Activated T-cell treated with anti-CD3 and anti-CD28 coated beads, Interleukin-2, amount 50 U/mL, for 24 hours (primary cell): Measurements from ENCODE around the gene MIDN.

Experiments used
- DNase-seq: peaks from one replicate; pipeline ENCODE4 v3.0.0-alpha.2; 2020
- H3K27ac Mint-ChIP-seq: 2 replicates; pipeline ENCODE4 v1.8.0; 2020; ENCODE audit warnings: mild to moderate bottlenecking, mixed read lengths
- H3K27me3 Mint-ChIP-seq: 2 replicates; pipeline ENCODE4 v1.8.0; 2020; ENCODE audit warnings: mixed read lengths
- H3K36me3 Mint-ChIP-seq: 2 replicates; pipeline ENCODE4 v1.8.0; 2020; ENCODE audit warnings: low read depth, mixed read lengths
- H3K4me1 Mint-ChIP-seq: 2 replicates; pipeline ENCODE4 v1.8.0; 2020; ENCODE audit warnings: low read depth, mixed read lengths
- H3K4me3 Mint-ChIP-seq: 2 replicates; pipeline ENCODE4 v1.8.0; 2020; ENCODE audit warnings: mild to moderate bottlenecking, moderate library complexity, mixed read lengths
- H3K9me3 Mint-ChIP-seq: 2 replicates; pipeline ENCODE4 v1.8.0; 2020; ENCODE audit warnings: mixed read lengths

MIDN gene

DNA sequence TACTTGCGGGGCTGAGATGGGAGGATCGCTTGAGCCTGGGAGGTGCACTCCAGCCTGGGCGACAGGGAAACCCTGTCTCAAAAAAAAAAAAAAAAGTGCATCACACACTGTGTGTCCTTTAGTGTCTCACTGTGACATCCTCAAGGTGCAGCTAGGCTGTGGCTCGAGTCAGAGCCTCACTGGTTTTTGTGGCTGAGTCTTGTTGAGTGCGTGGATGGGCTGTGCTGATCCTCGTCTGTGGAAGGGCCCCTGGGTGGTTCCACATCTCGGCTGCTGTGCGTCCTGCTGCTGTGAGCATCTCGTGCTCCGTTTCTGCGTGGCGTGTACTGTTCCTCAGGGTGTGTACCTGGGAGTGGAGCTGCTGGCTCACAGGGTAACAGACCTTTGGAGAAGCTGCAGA is 31.6 kb upstream of the MIDN start:
- H3K27ac Mint-ChIP-seq: peak overlapping the region; percentile 44
- H3K27me3 Mint-ChIP-seq: no peaks in the 10 kb centered on the region
- peaks cover 40% of the 10 kb centered on the region for H3K36me3 Mint-ChIP-seq
- peaks cover 22% of the 10 kb centered on the region for H3K4me1 Mint-ChIP-seq
- DNase-seq: no peak
- H3K4me3 Mint-ChIP-seq: no peak overlapping the region
- no peaks in the 10 kb centered on the region for H3K9me3 Mint-ChIP-seq

DNA sequence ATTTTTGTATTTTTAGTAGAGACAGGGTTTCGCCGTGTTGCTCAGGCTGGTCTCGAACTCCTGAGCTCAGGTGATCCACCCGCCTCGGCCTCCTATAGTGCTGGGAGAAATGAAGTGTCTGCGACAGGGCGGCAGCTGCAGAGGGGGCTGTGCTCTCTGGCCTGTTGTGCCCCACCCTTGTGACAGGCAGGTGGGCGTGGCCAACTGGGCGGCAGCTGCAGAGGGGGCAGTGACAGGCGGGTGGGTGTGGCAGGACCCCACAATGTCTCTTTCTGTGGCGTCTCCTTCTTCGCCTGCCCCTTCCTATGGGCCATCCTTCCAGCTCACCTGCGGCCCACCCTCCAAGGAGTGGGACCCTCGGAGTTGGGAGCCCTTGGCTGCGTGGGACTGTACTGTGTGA is 31.0 kb upstream of the MIDN start:
- Mint-ChIP-seq H3K4me3 (no peak overlapping the region), H3K9me3 (no peaks in the 10 kb centered on the region), H3K36me3 (peaks cover 39% of the 10 kb centered on the region), H3K4me1 (peaks cover 22% of the 10 kb centered on the region), H3K27me3 (no peaks in the 10 kb centered on the region), H3K27ac (peak overlapping the region; percentile 40)
- DNase-seq: no peak

DNA sequence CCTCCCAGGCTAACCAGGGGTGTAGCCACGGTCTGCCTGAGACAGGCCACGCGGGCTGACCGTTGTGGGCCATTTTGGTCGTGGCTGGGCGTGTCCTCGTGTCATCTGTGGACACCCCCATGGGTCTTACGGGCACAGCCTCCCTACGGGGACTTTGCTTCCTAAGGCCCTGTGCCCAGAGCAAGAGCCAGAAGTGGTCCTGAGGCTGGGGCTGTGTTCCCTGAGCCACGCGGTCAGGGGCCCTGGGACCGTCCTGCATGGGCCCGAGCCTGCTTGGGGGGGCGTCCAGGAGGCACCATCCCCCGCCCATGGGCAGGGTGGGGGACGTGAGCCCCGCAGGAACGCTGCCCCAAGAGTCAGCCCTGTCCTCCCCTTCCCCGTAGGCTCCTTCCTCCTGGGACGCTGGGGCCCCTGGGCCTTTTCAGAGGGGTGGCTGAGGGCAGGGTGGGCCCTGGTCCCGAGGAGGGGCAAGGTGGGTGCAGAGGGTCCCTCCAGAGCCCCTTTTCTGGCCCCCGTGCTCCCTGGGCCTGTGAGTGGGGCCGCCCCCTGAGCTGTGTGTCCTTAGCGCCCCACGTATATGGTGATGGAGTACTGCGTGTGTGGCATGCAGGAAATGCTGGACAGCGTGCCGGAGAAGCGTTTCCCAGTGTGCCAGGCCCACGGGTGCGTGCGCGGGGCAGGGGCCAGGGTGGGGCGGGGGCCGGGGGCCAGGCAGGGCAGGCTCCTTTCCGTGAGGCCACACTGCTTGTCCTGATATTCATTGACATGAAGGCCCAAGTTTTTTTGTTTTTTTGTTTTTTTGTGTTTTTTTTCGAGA is 29.4 kb upstream of the MIDN start:
- DNase-seq: no peak
- no peak overlapping the region for H3K4me3 Mint-ChIP-seq

DNA sequence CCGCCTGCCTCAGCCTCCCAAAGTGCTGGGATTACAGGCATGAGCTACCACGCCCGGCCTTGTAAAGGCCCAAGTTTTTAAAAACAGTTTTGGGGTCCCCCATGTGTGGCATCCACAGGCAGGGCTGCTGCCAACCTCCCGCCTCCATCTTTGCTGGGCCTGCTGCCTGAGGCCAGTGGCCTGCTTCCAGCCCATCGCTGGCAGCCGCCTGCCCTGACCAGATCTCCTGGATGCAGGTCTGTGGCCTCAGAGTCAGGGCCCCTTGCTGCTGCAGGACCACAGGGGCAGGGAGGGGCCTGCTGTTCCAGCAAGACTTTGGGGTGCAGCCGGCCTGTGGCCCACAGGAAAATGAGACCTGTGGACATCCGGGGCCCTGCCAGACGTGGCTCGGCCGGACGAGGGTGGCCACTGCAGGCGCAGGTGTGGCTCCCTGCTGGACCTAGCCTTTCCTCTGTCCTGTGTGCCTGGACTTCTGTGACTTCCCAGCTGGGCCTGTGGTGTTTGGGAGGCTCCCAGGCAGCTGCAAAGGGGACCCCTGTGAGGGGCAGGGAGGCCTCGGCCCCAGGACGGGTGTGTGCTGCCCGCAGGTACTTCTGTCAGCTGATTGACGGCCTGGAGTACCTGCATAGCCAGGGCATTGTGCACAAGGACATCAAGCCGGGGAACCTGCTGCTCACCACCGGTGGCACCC is 28.5 kb upstream of the MIDN start:
- Mint-ChIP-seq H3K27ac (no peak overlapping the region), H3K27me3 (no peaks in the 10 kb centered on the region), H3K36me3 (peaks cover 34% of the 10 kb centered on the region), H3K4me3 (no peak overlapping the region), H3K4me1 (peaks cover 8% of the 10 kb centered on the region), H3K9me3 (no peaks in the 10 kb centered on the region)
- no peak for DNase-seq

More for the DNA sequence above, 29.4 kb upstream of the MIDN start:
- Mint-ChIP-seq H3K27ac (no peak overlapping the region), H3K9me3 (no peaks in the 10 kb centered on the region), H3K4me1 (peaks cover 12% of the 10 kb centered on the region), H3K36me3 (peaks cover 39% of the 10 kb centered on the region), H3K27me3 (no peaks in the 10 kb centered on the region)

- Mint-ChIP-seq H3K27ac (no peak overlapping the region), H3K36me3 (peaks cover 33% of the 10 kb centered on the region), H3K27me3 (no peaks in the 10 kb centered on the region), H3K4me1 (peaks cover 8% of the 10 kb centered on the region), H3K4me3 (no peak overlapping the region), H3K9me3 (no peaks in the 10 kb centered on the region)
- DNase-seq: no peak
Observed at GRCh38 chr19:1220477-1220930, 27.9 kb upstream of the MIDN start.

- Mint-ChIP-seq H3K9me3 (no peaks in the 10 kb centered on the region), H3K27me3 (no peaks in the 10 kb centered on the region), H3K36me3 (peaks cover 28% of the 10 kb centered on the region), H3K27ac (no peak overlapping the region), H3K4me1 (peaks cover 4% of the 10 kb centered on the region), H3K4me3 (no peak overlapping the region)
- no peak for DNase-seq
Observed at GRCh38 chr19:1220976-1221903, 27.1 kb upstream of the MIDN start.

- H3K27ac Mint-ChIP-seq: no peak overlapping the region
- H3K36me3 Mint-ChIP-seq: peaks cover 23% of the 10 kb centered on the region
- no peak for DNase-seq
- H3K4me3 Mint-ChIP-seq: no peak overlapping the region
- no peaks in the 10 kb centered on the region for H3K27me3 Mint-ChIP-seq
- H3K4me1 Mint-ChIP-seq: peaks cover 2% of the 10 kb centered on the region
- H3K9me3 Mint-ChIP-seq: no peaks in the 10 kb centered on the region
Observed at GRCh38 chr19:1221904-1222255, 26.5 kb upstream of the MIDN start.

GRCh38 chr19:1222394-1222793 is 26.0 kb upstream of the MIDN start:
- H3K4me1 Mint-ChIP-seq: no peaks in the 10 kb centered on the region
- H3K4me3 Mint-ChIP-seq: no peak overlapping the region
- DNase-seq: no peak
- no peak overlapping the region for H3K27ac Mint-ChIP-seq
- H3K9me3 Mint-ChIP-seq: no peaks in the 10 kb centered on the region
- H3K36me3 Mint-ChIP-seq: peaks cover 24% of the 10 kb centered on the region
- no peaks in the 10 kb centered on the region for H3K27me3 Mint-ChIP-seq

DNA sequence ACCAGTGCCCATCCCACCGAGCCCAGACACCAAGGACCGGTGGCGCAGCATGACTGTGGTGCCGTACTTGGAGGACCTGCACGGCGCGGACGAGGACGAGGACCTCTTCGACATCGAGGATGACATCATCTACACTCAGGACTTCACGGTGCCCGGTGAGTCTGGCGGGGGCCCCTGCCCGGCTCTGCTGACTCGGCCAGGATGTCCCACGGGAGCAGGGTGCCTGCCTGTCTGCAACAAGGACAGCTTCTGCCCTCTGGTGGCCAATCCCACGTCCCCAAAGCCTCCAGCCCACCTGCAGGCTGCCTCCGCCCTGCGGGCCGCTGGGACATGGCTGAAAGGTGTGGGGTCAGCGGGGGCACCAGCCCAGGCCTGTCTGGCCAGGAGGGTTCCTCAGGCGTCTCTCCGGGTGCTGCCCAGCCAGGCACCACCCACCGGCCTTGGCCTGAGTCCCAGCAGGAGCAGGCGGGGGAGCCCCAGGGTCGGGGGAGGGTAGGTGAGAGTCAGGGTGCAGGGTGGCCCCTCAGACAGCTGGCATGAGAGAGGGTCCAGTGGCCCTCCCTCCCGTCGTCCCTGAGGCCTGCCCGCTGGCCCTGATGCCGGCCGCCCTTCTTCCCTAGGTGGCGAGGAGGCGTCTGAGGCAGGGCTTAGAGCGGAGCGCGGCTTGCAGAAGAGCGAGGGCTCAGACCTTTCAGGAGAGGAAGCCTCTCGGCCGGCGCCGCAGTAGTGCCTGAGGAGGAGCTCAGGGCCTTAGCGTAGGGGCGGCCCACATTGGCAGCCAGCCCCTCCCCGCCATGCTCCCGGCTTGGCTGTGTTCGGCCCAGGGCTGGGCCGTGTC is 25.1 kb upstream of the MIDN start:
- DNase-seq: peak; percentile 50
- no peaks in the 10 kb centered on the region for H3K9me3 Mint-ChIP-seq

GRCh38 chr19:1224047-1224825 is 24.1 kb upstream of the MIDN start:
- H3K9me3 Mint-ChIP-seq: no peaks in the 10 kb centered on the region
- peaks cover 26% of the 10 kb centered on the region for H3K36me3 Mint-ChIP-seq
- no peaks in the 10 kb centered on the region for H3K27me3 Mint-ChIP-seq
- no peak overlapping the region for H3K4me3 Mint-ChIP-seq
- DNase-seq: no peak
- H3K27ac Mint-ChIP-seq: no peak overlapping the region
- no peaks in the 10 kb centered on the region for H3K4me1 Mint-ChIP-seq

More for the DNA sequence above, 25.1 kb upstream of the MIDN start:
- no peak overlapping the region for H3K27ac Mint-ChIP-seq
- H3K4me1 Mint-ChIP-seq: no peaks in the 10 kb centered on the region
- H3K27me3 Mint-ChIP-seq: no peaks in the 10 kb centered on the region
- H3K4me3 Mint-ChIP-seq: no peak overlapping the region
- peaks cover 25% of the 10 kb centered on the region for H3K36me3 Mint-ChIP-seq

DNA sequence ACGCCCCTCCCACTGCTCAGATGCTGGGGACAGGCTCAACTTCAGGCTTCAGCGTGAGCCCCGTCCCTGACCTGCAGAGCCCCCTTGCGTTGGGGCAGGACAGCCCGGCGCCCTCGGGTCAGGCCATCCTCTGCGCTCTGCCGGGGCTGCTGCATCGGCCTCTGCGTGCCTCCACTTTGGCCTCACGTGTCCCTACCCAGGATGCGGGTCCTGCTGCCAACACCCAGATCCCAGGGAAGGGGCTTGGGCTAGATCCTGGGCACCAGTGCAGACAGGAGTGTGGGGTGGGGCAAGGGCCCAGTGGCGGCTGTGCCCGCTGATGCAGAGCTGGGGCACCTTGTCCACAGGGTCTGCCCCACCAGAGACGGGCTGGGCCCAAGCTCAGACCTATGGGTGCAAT is 23.5 kb upstream of the MIDN start:
- no peak for DNase-seq
- Mint-ChIP-seq H3K9me3 (no peaks in the 10 kb centered on the region), H3K27me3 (no peaks in the 10 kb centered on the region), H3K4me1 (no peaks in the 10 kb centered on the region), H3K27ac (no peak overlapping the region), H3K4me3 (no peak overlapping the region), H3K36me3 (peaks cover 24% of the 10 kb centered on the region)

DNA sequence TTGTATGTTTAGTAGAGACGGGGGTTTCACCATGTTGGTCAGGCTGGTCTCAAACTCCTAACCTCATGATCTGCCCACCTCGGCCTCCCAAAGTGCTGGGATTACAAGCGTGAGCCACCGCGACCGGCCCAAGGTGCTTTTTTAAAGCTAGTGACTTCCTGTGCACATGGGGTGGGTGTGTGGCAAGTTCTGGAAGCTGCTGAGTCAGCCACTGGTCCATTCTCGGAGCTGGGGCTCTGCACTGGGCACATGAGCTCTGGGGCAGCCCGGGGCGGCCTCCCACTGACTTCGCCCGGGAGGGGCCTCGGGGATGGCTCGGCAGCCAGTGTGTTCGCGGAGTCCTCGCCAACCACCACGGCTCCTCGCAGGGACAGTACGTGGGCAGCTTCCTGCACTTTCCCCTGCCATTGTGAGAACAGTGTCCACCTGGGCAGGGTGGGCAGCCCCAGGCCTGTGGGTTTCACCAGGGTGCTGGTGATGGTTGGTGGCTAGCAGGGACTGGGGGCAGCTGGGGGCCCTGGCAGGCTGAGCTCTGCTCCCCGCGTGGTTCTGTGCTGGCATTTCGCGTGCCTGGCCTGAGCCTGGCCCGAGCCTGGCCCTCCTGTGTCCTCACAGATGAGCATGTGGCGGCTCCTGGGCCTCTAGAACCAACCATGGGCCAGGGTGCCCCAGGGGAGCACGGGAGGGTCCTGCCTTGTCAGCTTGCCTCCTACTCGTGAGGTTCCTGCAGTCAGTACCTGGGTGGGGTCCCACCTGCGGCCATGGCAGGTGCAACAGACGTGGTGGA is 22.8 kb upstream of the MIDN start:
- Mint-ChIP-seq H3K27me3 (no peaks in the 10 kb centered on the region), H3K9me3 (no peaks in the 10 kb centered on the region), H3K27ac (no peak overlapping the region), H3K4me3 (no peak overlapping the region), H3K36me3 (peaks cover 23% of the 10 kb centered on the region), H3K4me1 (no peaks in the 10 kb centered on the region)
- no peak for DNase-seq

GRCh38 chr19:1226227-1226518 is 22.2 kb upstream of the MIDN start:
- Mint-ChIP-seq H3K9me3 (no peaks in the 10 kb centered on the region), H3K4me1 (no peaks in the 10 kb centered on the region), H3K4me3 (no peak overlapping the region), H3K27me3 (no peaks in the 10 kb centered on the region), H3K36me3 (peaks cover 18% of the 10 kb centered on the region), H3K27ac (no peak overlapping the region)
- DNase-seq: no peak
